ENCODE data around the gene ZNF45. TPM values are rescaled to one million over a fixed set of nuclear protein-coding genes. Genes with fewer than 3 reads are reported as not detected.
"Not testable (repeated sequence)": the region's sequence is repeated elsewhere in the genome, so short reads cannot be mapped to it uniquely, and the experiment has no call there.

The ZNF45 gene
- total RNA-seq, 1 donor from 2014 or later = 3.3 TPM

DNA sequence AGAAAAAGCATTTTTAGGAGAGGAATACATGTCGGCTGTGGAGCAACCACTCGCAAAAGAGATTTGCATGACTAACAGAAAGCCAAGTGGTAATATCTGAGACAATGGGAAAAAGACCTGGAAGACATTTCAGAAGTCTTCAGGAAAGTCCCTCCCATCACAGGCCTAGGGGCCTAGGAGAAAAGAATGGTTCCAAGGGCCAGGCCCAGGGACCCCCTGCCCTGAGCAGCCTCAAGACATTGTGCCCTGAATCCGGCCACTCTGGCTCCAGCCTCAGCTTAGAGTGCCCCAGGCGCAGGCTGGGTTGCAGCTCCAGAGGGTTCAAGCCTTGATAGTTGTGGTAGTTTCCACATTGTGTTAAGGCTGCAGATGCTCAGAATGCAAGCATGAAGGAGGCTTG, 25.3 kb upstream of the ZNF45 start:
- no peak overlapping the region for H3K4me3 ChIP-seq (ENCODE audit: low read depth, low read length)
- TF ChIP-seq, protein P1, sequence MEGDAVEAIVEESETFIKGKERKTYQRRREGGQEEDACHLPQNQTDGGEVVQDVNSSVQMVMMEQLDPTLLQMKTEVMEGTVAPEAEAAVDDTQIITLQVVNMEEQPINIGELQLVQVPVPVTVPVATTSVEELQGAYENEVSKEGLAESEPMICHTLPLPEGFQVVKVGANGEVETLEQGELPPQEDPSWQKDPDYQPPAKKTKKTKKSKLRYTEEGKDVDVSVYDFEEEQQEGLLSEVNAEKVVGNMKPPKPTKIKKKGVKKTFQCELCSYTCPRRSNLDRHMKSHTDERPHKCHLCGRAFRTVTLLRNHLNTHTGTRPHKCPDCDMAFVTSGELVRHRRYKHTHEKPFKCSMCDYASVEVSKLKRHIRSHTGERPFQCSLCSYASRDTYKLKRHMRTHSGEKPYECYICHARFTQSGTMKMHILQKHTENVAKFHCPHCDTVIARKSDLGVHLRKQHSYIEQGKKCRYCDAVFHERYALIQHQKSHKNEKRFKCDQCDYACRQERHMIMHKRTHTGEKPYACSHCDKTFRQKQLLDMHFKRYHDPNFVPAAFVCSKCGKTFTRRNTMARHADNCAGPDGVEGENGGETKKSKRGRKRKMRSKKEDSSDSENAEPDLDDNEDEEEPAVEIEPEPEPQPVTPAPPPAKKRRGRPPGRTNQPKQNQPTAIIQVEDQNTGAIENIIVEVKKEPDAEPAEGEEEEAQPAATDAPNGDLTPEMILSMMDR (conservative IDR thresholded peaks at IDR 0.05; ENCODE audit: low read depth, low read length) = no peak
- DNase-seq (ENCODE audit: low read depth) = no peak

DNA sequence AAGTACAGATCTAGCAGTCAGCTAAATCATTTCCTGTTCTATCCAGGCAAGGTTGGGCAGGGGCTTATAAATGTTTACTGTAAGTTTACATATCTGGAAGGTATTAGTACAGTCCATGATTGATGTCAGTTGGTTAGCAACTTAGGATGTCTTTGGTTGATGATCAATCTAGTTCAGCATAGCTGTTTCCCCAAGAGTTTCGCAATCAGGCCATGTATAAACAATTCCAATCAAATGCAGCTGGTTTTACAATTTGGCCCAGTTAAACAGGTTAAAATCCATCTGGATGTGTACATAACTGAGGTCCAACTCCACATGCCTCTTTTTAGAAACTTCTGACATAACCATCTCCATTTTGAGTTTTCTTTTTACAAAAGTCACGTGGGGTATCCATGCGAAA, 22.8 kb upstream of the ZNF45 start:
- H3K4me3 ChIP-seq (ENCODE audit: low read depth, low read length) = no peak overlapping the region
- peak; percentile 18 for DNase-seq (ENCODE audit: low read depth)
- TF ChIP-seq, protein P1 (conservative IDR thresholded peaks at IDR 0.05; ENCODE audit: low read depth, low read length) = no peak

DNA sequence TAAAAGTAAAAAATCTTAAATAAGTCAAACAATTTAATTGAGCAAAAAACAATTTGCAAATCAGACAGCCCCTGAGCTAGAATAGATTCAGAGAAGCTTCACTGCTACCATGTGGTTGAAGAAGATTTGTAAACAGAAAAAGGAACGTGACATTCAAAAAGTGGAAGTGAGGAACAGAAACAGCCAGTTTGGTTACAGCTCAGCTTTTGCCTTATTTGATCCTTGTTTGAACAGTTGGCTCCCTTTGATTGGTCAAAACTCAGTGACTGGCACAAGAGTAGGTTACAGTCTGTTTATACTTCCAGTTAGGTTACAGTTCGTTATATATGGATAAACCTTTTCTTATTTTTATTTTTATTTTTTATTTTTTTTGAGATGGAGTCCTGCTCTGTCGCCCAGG, 21.7 kb upstream of the ZNF45 start:
- H3K4me3 ChIP-seq (ENCODE audit: low read depth, low read length) = no peak overlapping the region
- no peak for DNase-seq (ENCODE audit: low read depth)
- TF ChIP-seq, protein P1 (conservative IDR thresholded peaks at IDR 0.05; ENCODE audit: low read depth, low read length) = no peak

DNA sequence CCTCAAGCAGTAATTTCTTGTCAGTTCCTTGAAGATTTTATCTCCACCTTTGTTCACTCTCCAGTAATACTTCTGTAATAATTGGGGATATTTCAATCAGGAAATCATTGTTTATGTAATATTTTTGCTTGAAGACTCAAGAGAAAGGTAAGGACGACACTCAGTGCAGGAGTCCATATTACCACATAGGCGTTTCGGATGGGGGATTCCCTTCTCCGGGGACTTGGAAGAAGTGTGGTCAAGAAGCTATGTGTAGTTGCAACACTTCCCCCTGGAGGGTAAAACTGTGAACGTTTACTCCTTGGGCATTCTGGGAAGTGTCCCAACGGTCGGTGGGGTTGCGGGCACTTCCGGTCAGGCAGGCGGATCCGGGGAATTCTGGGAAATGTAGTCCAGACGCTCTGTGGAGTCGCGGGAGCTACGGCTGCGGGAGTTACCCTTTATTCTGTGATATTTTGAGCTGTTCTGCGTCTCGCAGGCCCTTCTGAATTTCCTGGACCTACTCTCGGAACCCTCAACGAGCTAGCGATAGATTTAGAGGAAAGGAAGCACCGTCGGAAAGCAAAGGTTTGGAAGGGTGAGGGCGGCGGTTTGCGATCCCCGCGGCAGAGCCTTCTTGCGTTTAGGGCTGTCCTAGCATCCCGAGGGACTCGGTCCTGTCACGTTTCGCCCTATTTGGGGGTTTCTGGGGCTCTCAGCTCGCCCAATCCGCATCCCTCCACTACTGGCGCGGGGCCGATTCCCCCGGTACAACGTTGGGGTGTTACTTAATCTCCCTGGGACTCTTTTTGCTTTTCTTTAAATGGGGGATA, 16.0 kb upstream of the ZNF45 start, which contains the start of gene ZNF221:
Gene ZNF221 (plus strand): TSS at position 395 of the 812 bp plus-strand sequence. CDS start 11,499 bp downstream, outside the sequence.
- DNase-seq (ENCODE audit: low read depth) = peak; percentile 95
- TF ChIP-seq, protein P1 (conservative IDR thresholded peaks at IDR 0.05; ENCODE audit: low read depth, low read length) = peak; percentile 55
- H3K4me3 ChIP-seq (ENCODE audit: low read depth, low read length) = peak within 1 kb of the TSS; percentile 84

DNA sequence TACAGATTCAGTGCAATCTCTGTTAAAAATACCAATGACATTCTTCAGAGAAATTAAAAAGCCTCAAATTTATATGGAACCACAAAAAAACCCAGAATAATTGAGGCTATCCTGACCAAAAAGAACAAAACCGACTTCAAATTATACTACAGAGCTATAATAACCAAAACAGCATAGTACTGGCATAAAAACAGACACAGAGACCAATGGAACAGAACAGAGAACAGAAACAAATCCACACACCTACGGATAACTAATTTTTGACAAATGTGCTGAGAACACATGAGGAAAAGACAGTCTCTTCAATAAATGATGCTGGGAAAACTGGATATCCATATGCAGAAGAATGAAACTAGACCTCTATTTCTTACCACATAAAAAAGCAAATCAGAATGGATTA, 14.7 kb upstream of the ZNF45 start:
- DNase-seq (ENCODE audit: low read depth); H3K4me3 ChIP-seq (ENCODE audit: low read depth, low read length): not testable (repeated sequence)

DNA sequence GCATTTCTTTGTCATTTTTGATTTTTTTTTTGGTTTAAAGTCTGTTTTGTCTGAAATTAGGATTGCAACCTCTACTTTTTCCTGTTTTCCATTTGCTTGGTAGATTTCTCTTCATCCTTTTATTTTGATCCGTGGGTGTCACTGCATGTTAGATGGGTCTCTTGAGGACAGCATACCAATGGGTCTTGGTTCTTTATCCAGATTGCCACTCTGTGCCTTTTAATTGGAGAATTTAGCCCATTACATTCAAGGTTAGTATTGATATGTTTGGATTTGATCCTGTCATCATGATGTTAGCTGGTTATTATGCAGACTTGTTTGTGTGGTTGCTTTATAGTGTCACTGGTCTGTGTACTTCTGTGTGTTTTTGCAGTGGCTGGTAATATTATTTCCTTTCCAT, 12.3 kb upstream of the ZNF45 start:
- H3K4me3 ChIP-seq (ENCODE audit: low read depth, low read length); DNase-seq (ENCODE audit: low read depth): not testable (repeated sequence)

DNA sequence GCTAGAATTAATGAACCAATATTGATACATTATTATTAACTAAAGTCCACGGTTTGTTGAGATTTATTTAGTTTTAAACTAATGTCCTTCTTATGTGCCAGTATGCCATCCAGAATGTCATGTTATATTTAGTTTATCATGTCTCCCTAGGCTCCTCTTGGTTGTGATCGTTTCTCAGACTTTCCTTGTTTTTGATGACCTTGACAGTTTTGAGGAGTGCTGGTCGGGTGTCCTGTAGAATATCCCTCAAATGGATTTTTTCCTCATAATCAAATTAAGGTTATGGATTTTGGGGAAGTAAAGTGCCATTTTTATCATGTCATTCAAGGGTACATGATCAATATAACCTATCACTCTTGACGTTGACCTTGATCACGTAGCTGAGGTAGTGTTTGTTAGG, 6.1 kb upstream of the ZNF45 start:
- no peak for DNase-seq (ENCODE audit: low read depth)
- TF ChIP-seq, protein P1 (conservative IDR thresholded peaks at IDR 0.05; ENCODE audit: low read depth, low read length) = no peak
- no peak overlapping the region for H3K4me3 ChIP-seq (ENCODE audit: low read depth, low read length)

DNA sequence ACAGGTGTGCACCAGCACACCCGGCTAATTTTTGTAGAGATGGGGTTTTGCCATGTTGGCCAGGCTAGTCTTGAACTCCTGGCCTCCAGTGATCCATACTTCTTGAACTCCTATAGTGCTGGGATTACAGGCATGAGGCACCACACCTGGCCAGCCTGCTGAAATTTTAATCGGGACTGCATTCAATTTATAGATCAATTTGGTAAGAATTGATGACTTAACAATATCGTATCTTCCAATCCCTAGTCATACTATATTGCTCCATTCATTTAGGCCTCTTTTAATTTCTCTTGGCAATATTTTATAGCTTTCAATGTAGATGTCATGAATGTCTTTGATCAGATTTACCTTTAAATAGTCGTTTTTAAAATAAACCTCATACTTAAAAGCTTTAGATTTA, 5.6 kb upstream of the ZNF45 start:
- no peak for DNase-seq (ENCODE audit: low read depth)
- no peak overlapping the region for H3K4me3 ChIP-seq (ENCODE audit: low read depth, low read length)
- TF ChIP-seq, protein P1 (conservative IDR thresholded peaks at IDR 0.05; ENCODE audit: low read depth, low read length) = no peak

Data from epithelial cell of proximal tubule (primary cell).